ENCODE data around the gene RELL1. TPM values are rescaled to one million over a fixed set of nuclear protein-coding genes. Genes with fewer than 3 reads are reported as not detected.

Gene RELL1
- total and polyA plus RNA-seq, 8 donors: 10.1 to 35.6 (median 11.3) TPM

DNA sequence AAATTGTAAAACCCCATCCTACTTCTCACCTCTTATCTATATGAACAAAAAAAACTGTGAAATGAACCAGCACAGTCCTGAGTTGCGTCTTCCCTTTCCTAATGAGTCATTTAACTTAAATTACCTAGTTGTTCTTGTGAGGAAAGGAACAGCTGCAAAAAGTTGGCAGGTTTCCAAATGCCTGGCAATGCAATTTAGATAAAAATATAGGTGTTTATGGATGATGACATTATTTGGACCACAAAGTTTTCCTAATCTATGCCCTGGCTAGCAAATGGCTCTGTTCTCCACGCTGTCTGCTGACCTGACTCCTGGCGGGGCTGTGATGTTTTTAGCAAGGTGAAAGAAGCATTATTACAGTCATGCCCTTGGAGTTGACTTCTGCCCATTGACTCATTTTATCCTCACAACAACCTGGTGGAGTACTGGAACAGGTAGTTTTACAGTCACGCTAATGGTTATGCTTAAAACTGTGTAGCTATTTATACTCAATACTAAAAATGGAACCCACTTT is 29.8 kb upstream of the RELL1 start:
- no peaks in the 10 kb centered on the region for H3K9me3 ChIP-seq
- no peak for ATAC-seq
- no peaks in the 10 kb centered on the region for H3K27me3 ChIP-seq
- no peaks in the 10 kb centered on the region for H3K4me1 ChIP-seq
- intact Hi-C loops (cut with DNase I): no loop called here
- no peak for DNase-seq
- H3K4me3 ChIP-seq: no peak overlapping the region
- H3K27ac ChIP-seq: no peak overlapping the region
- H3K36me3 ChIP-seq: no peaks in the 10 kb centered on the region
- TF ChIP-seq, protein P1, sequence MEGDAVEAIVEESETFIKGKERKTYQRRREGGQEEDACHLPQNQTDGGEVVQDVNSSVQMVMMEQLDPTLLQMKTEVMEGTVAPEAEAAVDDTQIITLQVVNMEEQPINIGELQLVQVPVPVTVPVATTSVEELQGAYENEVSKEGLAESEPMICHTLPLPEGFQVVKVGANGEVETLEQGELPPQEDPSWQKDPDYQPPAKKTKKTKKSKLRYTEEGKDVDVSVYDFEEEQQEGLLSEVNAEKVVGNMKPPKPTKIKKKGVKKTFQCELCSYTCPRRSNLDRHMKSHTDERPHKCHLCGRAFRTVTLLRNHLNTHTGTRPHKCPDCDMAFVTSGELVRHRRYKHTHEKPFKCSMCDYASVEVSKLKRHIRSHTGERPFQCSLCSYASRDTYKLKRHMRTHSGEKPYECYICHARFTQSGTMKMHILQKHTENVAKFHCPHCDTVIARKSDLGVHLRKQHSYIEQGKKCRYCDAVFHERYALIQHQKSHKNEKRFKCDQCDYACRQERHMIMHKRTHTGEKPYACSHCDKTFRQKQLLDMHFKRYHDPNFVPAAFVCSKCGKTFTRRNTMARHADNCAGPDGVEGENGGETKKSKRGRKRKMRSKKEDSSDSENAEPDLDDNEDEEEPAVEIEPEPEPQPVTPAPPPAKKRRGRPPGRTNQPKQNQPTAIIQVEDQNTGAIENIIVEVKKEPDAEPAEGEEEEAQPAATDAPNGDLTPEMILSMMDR (IDR thresholded peaks at IDR 0.05): no peak

DNA sequence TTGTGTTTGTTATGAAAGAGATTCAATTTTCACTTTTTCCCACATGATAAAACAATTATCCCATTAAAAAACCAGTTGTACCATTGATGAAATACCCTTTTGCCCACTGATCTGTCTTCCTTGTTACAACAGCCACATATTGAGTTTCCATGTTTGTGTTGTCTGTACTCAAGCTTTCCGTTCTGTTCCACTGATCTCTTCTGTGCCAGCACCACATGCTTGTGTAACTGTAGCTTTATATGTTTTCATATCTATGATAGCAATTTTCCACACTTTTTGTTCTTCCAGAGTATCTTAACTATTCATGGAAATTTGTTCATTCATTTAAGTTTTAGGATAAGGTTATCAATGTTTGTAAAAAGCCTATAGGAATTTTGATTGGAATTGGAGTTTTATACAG is 24.3 kb upstream of the RELL1 start:
- Histone ChIP-seq H3K27ac (no peak overlapping the region), H3K27me3 (no peaks in the 10 kb centered on the region), H3K4me3 (no peak overlapping the region), H3K9me3 (no peaks in the 10 kb centered on the region), H3K4me1 (no peaks in the 10 kb centered on the region), H3K36me3 (no peaks in the 10 kb centered on the region)
- DNase-seq (no peak), ATAC-seq (no peak)
- intact Hi-C loops (cut with DNase I): no loop called here
- TF ChIP-seq, protein P1 (IDR thresholded peaks at IDR 0.05): no peak

DNA sequence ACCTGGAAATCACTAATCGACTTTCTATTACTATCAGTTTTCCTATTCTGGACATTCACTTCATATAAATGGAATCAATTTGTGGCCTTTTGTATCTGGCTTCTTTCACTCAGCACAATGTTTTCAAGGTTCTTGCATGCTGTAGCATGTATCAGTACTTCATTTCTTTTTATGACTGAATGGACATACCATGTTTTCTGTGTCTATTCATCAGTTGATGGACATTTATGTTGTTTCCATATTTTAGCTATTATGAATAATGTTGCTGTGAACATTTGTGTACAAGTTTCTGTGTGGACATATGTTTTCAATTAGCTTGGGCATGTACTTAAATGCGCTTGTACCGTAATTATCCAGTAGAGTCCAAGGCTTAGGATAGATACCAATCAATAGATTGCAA is 19.9 kb upstream of the RELL1 start:
- Histone ChIP-seq H3K9me3 (no peaks in the 10 kb centered on the region), H3K27ac (no peak overlapping the region), H3K36me3 (no peaks in the 10 kb centered on the region), H3K4me1 (no peaks in the 10 kb centered on the region), H3K4me3 (no peak overlapping the region), H3K27me3 (no peaks in the 10 kb centered on the region)
- DNase-seq: no peak
- no peak for ATAC-seq
- intact Hi-C loops (cut with DNase I): no loop called here
- TF ChIP-seq, protein P1 (IDR thresholded peaks at IDR 0.05): no peak

DNA sequence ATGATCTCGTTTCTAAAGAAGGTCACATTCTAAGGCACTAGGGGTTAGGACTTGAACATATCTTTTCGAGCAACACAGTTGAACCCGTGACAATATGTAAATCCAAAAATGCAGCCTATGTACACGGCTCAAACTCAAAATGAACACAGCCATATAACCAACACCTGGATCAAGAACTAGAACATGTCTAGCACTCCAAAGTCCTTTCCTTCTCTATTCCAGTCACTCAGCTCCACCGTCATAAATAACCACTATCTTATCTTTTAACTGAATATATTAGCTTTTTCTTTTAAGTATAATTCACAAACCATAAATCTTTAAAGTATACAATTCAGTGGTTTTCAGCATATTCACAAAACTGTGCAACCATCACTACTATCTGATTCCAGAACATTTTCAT is 19.4 kb upstream of the RELL1 start:
- TF ChIP-seq, protein P1 (IDR thresholded peaks at IDR 0.05): no peak
- H3K27ac ChIP-seq: no peak overlapping the region
- no peaks in the 10 kb centered on the region for H3K27me3 ChIP-seq
- intact Hi-C loops (cut with DNase I): no loop called here
- no peaks in the 10 kb centered on the region for H3K36me3 ChIP-seq
- H3K9me3 ChIP-seq: no peaks in the 10 kb centered on the region
- no peaks in the 10 kb centered on the region for H3K4me1 ChIP-seq
- DNase-seq (no peak), ATAC-seq (no peak)
- H3K4me3 ChIP-seq: no peak overlapping the region

DNA sequence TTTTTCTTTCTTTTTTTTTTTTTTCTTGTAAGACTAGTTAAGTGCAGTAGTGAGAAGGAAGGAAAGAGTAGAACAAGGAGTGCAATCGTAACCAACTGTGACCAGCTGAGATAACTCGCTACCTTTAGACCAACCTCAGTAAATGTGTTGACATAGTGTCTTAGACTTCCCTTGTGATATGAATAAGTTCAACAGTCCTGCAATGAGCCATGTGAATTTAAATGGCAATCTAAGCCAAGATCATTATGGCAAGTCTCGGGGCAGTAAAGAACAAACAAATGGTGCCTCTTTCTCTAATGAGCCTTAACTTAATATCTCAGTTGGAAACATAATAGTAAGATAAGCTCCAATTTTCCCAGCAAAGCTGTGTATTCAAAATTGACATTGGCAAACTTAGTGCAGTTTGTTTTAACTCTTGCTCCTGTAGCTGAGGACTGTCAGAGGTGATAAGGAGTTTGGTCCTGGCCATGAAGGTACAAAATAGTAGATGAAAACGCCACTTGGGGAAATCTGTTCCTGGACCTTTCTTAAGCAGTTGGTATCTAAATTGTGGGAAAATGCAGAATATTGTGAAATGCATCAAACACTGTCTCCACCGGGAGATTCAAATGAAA is 13.8 kb upstream of the RELL1 start:
- DNase-seq (no peak), ATAC-seq (no peak)
- Histone ChIP-seq H3K36me3 (no peaks in the 10 kb centered on the region), H3K4me3 (no peak overlapping the region), H3K27me3 (no peaks in the 10 kb centered on the region), H3K9me3 (no peaks in the 10 kb centered on the region), H3K4me1 (no peaks in the 10 kb centered on the region), H3K27ac (no peak overlapping the region)
- TF ChIP-seq, protein P1 (IDR thresholded peaks at IDR 0.05): no peak
- intact Hi-C loops (cut with DNase I): no loop called here

All from left lung (tissue), 10 donors.